Measurements from ENCODE around the gene ZSCAN32. TPM values are rescaled to one million over a fixed set of nuclear protein-coding genes. Genes with fewer than 3 reads are reported as not detected.

ZSCAN32 gene
- total and polyA plus RNA-seq, 8 donors = 2.6 to 11.7 (median 7.9) TPM

GRCh38 chr16:3356118-3356517, 44.7 kb downstream of the ZSCAN32 start:
- no peaks in the 10 kb centered on the region for H3K36me3 ChIP-seq
- no peak for TF ChIP-seq CTCF (IDR thresholded peaks at IDR 0.05)
- TF ChIP-seq POLR2A (IDR thresholded peaks at IDR 0.05) = no peak
- TF ChIP-seq POLR2AphosphoS5 (IDR thresholded peaks at IDR 0.05) = no peak
- no peak for TF ChIP-seq EP300 (IDR thresholded peaks at IDR 0.05)
- H3K27me3 ChIP-seq = peaks cover 0 to 14% (median 0%) of the 10 kb centered on the region in 3 donors
- no peaks in the 10 kb centered on the region for H3K9me3 ChIP-seq
- no peaks in the 10 kb centered on the region for H3K4me1 ChIP-seq
- no peak overlapping the region for H3K4me3 ChIP-seq
- intact Hi-C loops (cut with DNase I; ENCODE audit: low total_unique reads) = no loop called here
- DNase-seq = no peak
- no peak overlapping the region for H3K27ac ChIP-seq
- 80 to 90% (median 85%) methylated on average over 8 to 10 of the region's 10 CpGs for WGBS, 5 donors

- peaks cover 0 to 8% (median 0%) of the 10 kb centered on the region in 3 donors for H3K27me3 ChIP-seq
- no peaks in the 10 kb centered on the region for H3K9me3 ChIP-seq
- no peak within 1 kb of the TSS for H3K27ac ChIP-seq
- no peaks in the 10 kb centered on the region for H3K36me3 ChIP-seq
- no peak within 1 kb of the TSS for H3K4me3 ChIP-seq
- 63 to 72% (median 67%) methylated on average over 3 of the region's 3 CpGs for WGBS, 5 donors
- intact Hi-C loops (cut with DNase I; ENCODE audit: low total_unique reads) = no loop called here
- TF ChIP-seq EP300 (IDR thresholded peaks at IDR 0.05) (no peak), CTCF (IDR thresholded peaks at IDR 0.05) (no peak), POLR2AphosphoS5 (IDR thresholded peaks at IDR 0.05) (no peak), POLR2A (IDR thresholded peaks at IDR 0.05) (no peak)
- DNase-seq = no peak
- no peaks in the 10 kb centered on the region for H3K4me1 ChIP-seq
These were observed 45.2 kb downstream of the ZSCAN32 start, which contains the start of gene OR2C1 for GRCh38 chr16:3355589-3355988. Gene OR2C1, plus strand, starts transcription at chr16:3355889. Its CDS starts 52 bp downstream, at chr16:3355941.

- Histone ChIP-seq H3K4me1 (no peaks in the 10 kb centered on the region), H3K36me3 (no peaks in the 10 kb centered on the region), H3K9me3 (no peaks in the 10 kb centered on the region), H3K27me3 (no peaks in the 10 kb centered on the region), H3K27ac (no peak overlapping the region), H3K4me3 (no peak overlapping the region)
- intact Hi-C loops (cut with DNase I; ENCODE audit: low total_unique reads) = no loop called here
- TF ChIP-seq POLR2AphosphoS5 (IDR thresholded peaks at IDR 0.05) (no peak), EP300 (IDR thresholded peaks at IDR 0.05) (no peak), POLR2A (IDR thresholded peaks at IDR 0.05) (no peak), CTCF (IDR thresholded peaks at IDR 0.05) (no peak)
- no peak for DNase-seq
- whole genome bisulfite sequencing, 5 donors = 55 to 72% (median 65%) methylated on average over 13 of the region's 13 CpGs
These were observed 51.6 kb downstream of the ZSCAN32 start for GRCh38 chr16:3349175-3349574.

- no peaks in the 10 kb centered on the region for H3K36me3 ChIP-seq
- TF ChIP-seq POLR2AphosphoS5 (IDR thresholded peaks at IDR 0.05) = no peak
- TF ChIP-seq POLR2A (IDR thresholded peaks at IDR 0.05) = no peak
- no peak for TF ChIP-seq CTCF (IDR thresholded peaks at IDR 0.05)
- no peak for TF ChIP-seq EP300 (IDR thresholded peaks at IDR 0.05)
- no peaks in the 10 kb centered on the region for H3K27me3 ChIP-seq
- 25 to 39% (median 31%) methylated on average over 3 to 4 of the region's 4 CpGs for WGBS, 5 donors
- H3K4me1 ChIP-seq = no peaks in the 10 kb centered on the region
- DNase-seq = peak in 1 of 2 donors; percentile 18
- intact Hi-C loops (cut with DNase I; ENCODE audit: low total_unique reads) = no loop called here
- no peak overlapping the region for H3K4me3 ChIP-seq
- H3K9me3 ChIP-seq = no peaks in the 10 kb centered on the region
- H3K27ac ChIP-seq = no peak overlapping the region
These were observed 52.1 kb downstream of the ZSCAN32 start for GRCh38 chr16:3348547-3349167.
